ENCODE data around the gene KIF13A.
"Not testable (repeated sequence)": the region's sequence is repeated elsewhere in the genome, so short reads cannot be mapped to it uniquely, and the experiment has no call there.

Gene KIF13A

DNA sequence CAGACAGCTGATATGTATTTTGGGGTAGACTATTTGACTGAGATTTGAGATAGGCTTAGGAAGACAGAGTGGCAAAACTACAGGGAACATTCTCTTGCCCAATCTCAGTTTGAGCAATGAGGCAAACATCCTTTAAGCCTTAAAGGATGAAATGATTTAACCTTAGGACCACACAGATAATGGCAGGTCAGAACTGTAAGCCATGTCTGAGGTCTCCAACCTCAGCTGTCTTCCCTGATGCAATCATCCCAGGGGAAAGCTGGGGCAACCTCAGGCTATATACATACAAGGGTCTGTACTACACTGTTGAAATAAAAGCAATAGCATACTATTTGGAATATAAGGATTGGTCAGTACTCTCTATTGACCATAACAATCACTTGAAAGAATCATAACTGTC, 196.9 kb downstream of the KIF13A start:
- no peak for DNase-seq (ENCODE audit: low read depth in 2 of 2)

GRCh38 chr6:17785094-17785787, 202.2 kb downstream of the KIF13A start:
- no peak for DNase-seq (ENCODE audit: low read depth in 2 of 2)

GRCh38 chr6:17780061-17780460, 207.4 kb downstream of the KIF13A start:
- no peak for DNase-seq (ENCODE audit: low read depth in 2 of 2)

GRCh38 chr6:17771609-17772008, 215.8 kb downstream of the KIF13A start:
- no peak for DNase-seq (ENCODE audit: low read depth in 2 of 2)

DNA sequence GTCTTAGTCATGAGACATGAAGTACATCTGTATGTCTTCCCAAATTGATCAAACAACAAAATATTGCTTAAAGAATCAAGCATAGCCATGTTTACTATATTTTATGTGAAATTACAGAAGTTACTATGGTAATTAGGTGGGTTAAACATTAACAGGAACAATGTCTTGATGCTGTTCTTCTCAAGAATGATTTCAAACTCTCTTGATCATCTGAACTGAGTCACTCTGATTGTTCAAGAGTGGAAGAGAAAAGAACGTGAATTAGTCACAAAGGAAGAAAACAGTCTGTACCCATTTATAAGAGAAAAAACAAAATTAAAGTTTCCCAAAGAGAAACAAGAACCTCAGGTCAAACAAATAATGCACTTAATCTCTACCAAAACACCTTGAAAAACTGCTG, 218.6 kb downstream of the KIF13A start:
- no peak for DNase-seq (ENCODE audit: low read depth in 2 of 2)

- DNase-seq (ENCODE audit: low read depth in 2 of 2), result no peak
Observed at GRCh38 chr6:17768388-17768787, 219.0 kb downstream of the KIF13A start.

DNA sequence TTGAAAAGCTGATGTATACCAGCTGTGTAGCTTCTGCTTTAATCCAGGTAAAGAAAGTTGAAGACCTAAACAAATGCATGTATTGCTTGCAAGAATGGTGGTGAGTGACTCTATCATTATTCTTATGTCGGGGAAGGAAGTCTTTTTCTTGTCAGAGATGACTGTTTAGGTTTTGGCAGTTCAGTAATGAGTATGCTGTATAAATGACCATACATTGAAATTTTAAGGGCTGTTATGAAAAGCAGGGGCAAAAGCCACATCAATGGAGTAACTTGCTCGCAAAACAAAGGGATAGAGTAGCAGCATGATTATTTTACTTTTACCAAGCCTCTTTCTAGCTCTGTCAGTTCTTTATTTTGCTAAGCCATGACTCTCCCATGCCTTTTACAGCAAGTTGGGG, 224.8 kb downstream of the KIF13A start:
- DNase-seq (ENCODE audit: low read depth in 2 of 2), result no peak

DNA sequence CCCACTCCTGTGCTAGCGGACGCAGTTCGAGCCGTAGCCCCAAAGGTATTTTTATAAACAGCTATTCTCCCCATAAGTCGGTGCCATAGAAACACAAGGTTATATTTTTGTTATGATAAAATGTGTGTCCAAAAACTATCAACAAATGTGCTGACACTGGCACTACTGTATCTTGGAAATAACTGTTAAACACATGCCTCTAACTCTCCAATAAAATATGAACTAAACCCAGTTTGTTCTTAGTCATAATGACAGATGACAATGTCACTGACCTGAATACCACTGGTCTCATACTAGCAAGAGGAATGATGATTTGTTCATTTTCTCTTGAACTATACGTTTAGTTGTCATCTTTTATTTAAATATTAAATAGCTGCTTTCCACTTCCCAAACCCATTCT, 229.3 kb downstream of the KIF13A start:
- DNase-seq (ENCODE audit: low read depth in 2 of 2), result no peak

GRCh38 chr6:17754254-17754653, 233.2 kb downstream of the KIF13A start:
- DNase-seq (ENCODE audit: low read depth in 2 of 2), result no peak

GRCh38 chr6:17745324-17745723, 242.1 kb downstream of the KIF13A start:
- not testable (repeated sequence) for DNase-seq (ENCODE audit: low read depth in 2 of 2)

DNA sequence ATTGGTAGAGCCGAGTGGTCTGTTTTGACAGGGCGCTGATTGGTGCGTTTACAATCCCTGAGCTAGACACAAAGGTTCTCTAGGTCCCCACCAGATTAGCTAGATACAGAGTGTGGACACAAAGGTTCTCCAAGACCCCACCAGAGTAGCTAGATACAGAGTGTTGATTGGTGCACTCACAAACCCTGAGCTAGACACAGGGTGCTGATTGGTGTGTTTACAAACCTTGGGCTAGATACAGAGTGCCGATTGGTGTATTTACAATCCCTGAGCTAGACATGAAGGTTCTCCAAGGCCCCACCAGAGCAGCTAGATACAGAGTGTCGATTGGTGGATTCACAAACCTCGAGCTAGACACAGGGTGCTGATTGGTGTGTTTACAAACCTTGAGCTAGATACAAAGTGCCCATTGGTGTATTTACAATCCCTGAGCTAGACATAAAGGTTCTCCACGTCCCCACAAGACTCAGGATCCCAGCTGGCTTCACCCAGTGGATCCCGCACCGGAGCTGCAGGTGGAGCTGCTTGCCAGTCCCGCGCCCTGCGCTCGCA, 242.6 kb downstream of the KIF13A start:
- not testable (repeated sequence) for DNase-seq (ENCODE audit: low read depth in 2 of 2)

- no peak for DNase-seq (ENCODE audit: low read depth in 2 of 2)
Observed at GRCh38 chr6:17744019-17744756, 243.2 kb downstream of the KIF13A start.

GRCh38 chr6:17741507-17741906, 245.9 kb downstream of the KIF13A start:
- no peak for DNase-seq (ENCODE audit: low read depth in 2 of 2)

- DNase-seq (ENCODE audit: low read depth in 2 of 2), result no peak
Observed at GRCh38 chr6:17740559-17741220, 246.7 kb downstream of the KIF13A start.

DNA sequence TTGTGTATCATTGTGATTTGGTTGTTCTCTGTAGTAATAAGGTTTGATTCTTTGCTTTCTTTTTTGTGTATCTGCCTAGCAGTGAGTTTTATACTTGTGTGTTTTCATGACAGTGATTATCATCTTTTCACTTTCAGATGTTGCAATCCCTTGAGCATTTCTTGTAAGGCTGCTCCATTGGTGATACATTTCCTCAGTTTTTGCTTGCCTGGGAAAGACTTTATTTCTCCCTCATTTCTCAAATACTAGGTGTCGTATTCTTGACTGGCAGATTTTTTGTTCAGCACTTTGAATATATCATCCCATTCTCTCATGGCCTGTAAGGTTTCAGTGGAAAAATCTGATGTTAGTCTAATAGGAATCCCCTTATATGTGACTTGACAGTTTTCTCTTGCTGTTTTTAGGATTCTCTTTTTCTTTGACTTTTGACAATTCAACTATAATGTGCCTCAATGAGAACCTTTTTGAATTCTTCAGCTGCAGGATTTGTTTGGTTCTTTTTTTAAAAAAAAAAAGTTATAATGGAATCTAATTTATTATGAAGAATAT, 249.7 kb downstream of the KIF13A start:
- DNase-seq (ENCODE audit: low read depth in 2 of 2), result no peak

- DNase-seq (ENCODE audit: low read depth in 2 of 2), result not testable (repeated sequence)
Observed at GRCh38 chr6:17735311-17735710, 252.1 kb downstream of the KIF13A start.

DNA sequence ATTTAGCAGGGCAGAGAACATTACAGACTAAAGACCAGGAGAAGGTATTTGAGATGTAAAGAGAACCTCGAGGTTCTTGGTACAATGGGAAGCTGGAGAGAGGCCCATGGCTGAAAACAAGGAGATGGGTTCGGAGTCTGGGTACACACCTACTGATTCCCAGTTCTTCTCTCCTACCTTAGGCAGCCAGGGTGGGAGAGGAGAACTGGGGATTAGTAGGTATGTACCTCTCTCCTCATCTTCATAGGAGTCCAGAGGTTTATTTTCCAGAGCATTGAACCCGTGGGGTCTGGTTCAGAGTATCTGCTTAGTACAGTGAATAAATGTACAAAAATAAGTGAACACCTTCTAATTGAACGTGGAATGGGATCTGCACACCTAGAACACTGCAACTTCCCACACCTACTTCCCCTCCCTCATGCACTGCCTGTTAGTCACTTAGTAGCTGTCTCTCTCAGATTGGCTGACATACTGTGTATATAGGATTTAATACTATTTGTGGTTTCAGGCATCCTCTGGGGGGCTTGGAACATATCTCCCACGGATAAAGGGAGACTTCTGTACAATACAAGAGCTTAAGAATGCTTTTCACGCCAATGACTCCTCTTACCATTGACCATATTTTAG, 257.2 kb downstream of the KIF13A start:
- no peak for DNase-seq (ENCODE audit: low read depth in 2 of 2)

DNA sequence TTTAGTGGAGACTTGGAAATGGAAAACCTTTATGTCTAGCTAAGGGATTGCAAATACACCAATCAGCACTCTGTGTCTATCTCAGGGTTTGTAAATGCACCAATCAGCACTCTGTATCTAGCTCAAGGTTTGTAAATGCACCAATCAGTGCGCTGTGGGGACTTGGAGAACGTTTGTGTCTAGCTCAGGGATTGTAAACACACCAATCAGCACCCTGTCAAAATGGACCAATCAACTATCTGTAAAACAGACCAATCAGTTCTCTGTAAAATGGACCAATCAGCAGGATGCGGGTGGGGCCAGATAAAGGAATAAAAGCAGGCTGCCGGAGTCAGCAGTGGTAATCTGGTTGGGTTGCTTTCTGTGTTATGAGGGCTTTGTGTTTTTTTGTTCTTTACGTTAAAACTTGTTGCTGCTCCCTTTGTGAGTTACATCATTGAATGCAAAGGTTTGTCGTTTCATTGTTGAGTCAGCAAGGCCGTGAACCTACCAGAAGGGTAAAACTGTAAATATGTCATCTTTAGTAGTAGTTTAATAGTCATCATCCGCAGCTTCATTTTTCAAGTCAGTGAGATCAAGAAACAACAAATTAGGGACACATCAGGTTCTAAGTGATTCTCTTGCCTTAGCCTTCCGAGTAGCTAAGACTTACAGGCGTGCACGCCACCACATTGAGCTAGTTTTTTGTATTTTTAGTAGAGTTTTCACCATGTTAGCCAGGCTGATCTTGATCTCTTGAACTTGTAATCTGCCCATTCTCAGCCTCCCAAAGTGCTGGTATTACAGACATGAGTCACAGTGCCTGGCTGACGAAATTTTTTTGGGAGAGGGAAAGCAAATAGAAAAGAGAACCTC, 258.0 kb downstream of the KIF13A start:
- no peak for DNase-seq (ENCODE audit: low read depth in 2 of 2)

DNA sequence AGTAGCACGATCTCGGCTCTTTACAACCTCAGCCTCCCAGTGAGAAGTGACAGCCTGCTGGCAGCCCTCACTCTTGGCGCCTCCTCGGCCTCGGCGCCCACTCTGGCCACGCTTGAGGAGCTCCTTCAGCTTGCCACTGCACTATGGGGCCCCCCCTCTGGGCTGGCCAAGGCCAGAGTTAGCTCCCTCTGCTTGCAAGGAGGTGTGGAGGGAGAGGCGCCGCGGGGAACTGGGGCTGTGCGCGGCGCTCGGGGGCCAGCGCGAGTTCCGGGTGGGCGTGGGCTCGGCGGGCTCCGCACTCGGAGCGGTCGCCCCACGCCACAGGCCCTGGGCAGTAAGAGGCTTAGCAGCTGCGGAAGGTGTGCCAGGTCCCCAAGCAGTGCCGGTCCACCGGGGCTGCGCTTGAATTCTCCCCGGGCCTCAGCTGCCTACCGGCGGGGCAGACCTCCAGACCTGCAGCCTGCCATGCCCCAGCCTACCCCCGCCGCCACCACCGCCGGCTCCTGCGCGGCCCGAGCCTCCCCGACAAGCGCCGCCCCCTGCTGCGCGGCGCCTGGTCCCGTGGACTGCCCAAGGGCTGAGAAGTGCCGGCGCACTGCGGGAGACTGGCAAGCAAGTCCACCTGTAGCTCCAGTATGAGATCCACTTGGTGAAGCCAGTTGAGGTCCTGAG, 258.7 kb downstream of the KIF13A start:
- no peak for DNase-seq (ENCODE audit: low read depth in 2 of 2)

DNA sequence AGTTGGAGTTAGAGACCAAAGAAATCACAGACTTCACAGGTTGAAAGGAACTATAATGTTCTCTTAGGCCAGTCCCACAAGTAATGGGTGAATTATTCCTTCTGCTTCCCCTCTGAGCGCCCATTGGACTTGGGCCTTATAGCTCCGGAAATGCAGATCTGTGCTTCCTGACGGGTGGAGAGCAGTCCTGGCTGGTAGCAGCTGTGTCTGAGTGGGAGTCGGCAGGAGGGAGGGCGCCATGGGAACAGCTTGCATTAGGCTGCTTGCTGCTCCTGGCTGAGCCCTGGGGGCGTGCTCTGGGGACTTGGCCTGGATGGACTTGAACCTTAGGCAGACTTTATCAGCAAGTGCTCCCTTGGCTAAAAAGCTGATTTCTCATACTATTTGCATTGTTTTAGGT, 262.4 kb downstream of the KIF13A start:
- no peak for DNase-seq (ENCODE audit: low read depth in 2 of 2)
